ENCODE results near the gene PPIL4.
"Not testable (repeated sequence)": the region's sequence is repeated elsewhere in the genome, so short reads cannot be mapped to it uniquely, and the experiment has no call there.

PPIL4 gene

GRCh38 chr6:149483334-149483725 is 62.5 kb downstream of the PPIL4 start:
- DNase-seq = no peak

DNA sequence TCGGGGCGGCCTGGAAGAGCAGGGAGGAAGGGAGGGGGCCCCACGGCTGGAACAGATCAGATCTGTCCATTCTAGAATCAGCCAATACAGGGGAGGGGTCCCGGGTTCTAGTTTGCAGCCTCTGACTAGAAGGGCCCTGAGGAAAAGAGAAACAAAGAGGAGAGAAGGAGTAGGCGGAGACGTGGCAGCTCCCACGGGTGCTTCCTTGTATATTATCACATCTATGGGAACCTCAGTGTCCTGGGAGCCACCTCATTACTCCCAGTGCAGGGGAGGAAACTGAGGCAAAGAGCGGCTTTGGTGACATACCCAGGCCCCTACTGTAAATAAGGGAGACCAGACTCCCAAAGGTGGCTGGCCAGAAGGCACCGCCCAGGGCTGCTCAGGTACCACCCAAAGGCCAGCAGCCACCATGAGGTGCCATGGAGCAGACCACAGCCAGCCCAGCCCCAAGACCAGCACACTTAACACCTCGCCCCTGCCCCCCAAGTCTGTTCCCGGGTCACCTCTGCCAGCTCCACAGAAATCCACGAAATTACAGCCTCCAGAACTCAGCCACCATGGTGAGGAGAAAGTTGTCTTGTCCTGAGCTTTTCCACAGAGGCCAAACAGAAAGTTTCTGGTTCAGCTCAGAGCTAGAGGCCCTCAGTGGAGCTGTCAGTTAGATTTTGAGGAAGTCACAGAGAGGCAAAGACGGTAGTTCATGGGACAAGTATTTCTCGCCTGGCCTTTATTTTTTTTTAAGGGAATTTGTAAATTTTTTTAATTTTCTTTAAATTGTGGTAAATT is 63.1 kb downstream of the PPIL4 start:
- DNase-seq = no peak

DNA sequence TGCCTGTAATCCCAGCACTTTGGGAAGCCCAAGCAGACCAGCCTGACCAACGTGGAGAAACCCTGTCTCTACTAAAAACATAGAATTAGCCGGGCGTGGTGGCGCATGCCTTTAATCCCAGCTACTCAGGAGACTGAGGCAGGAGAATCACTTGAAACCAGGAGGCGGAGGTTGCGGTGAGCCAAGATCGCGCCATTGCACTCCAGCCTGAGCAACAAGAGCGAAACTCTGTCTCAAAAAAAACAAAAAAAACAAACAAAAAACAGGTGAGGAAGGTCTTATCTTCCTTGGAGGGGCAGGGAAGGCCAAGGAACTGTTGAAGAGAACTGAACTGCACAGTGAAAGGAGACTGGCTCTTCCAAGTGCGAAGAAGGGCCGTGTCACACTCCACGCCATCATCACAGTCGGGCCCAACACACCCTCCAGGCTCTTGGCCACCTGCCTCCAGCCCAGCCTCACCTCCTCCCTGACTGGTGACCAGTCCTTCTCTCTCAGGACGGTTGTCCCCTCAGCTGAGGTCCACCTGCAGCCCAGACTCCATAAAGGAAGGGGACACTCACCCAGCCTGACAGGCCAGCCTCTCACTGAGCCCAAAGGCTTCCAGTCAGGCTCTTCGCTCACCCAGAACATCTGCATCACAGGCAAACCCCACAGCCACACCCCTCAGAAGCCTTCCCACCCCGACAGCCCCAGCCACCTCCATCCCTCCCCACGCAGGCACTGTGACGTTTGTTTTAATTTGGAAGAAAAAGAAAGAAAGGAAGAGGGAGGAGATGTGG is 65.2 kb downstream of the PPIL4 start:
- DNase-seq = no peak

GRCh38 chr6:149478631-149479314 is 67.1 kb downstream of the PPIL4 start:
- no peak for DNase-seq

DNA sequence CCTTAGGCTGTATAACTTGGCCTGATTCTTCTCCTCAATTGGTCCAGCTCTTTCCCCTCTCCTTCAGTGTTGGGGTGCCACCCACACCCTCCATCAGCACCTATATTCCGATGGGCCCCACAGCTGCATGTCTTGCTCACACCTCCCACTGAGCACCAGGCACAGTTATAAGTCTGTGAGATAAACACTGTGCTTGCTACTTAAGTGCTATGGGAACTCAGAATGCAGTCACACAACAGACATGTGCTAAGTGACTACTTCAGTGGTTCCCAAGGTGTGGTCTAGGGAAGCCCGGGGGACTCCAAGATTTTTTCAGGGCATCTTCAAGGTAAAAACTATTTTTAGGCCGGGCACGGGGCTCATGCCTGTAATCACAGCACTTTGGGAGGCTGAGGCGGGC is 68.3 kb downstream of the PPIL4 start:
- no peak for DNase-seq

GRCh38 chr6:149476789-149477455 is 68.9 kb downstream of the PPIL4 start:
- DNase-seq = no peak

- DNase-seq = no peak
Observed at GRCh38 chr6:149474108-149474935, 71.5 kb downstream of the PPIL4 start.

- no peak for DNase-seq
Observed at GRCh38 chr6:149473080-149474052, 72.5 kb downstream of the PPIL4 start.

GRCh38 chr6:149472241-149472640 is 73.6 kb downstream of the PPIL4 start:
- no peak for DNase-seq

DNA sequence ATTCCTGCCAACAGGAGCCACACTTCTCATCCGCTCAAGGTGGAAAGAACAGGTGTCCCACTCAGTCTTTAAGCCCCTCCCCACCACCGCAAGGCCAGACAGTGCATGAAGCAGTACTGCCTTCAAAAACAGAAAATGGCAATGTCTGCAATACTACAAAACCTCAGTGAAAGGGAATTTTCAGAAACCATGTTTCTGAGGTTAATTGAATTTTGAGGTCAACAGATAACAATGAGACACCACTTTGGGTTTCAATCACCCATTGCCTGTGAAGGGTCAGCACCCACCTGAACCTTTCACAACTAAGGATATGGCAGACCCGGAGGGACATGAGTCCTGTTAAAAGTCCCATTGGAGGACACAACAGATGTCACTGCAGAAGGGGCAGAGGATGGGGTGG is 74.0 kb downstream of the PPIL4 start:
- DNase-seq = no peak

GRCh38 chr6:149470948-149471347 is 74.9 kb downstream of the PPIL4 start:
- no peak for DNase-seq

- no peak for DNase-seq
Observed at GRCh38 chr6:149468179-149468578, 77.7 kb downstream of the PPIL4 start.

DNA sequence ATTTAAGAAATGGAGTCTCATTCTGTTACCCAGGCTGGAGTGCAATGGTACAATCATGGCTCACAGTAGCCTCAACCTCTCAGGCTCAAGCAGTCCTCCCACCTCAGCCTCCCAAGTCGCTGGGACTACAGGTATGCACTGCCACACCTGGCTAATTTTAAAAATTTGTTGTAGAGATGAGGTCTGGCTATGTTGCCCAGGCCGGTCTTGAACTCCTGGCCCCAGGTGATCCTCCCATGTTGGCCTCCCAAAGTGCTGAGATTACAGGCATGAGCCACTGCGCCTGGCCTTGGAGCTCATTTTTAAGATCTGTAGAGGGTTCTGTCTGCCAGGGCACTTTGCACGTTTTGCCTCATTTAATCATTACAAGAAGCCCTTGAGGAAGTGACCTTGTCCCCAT is 78.6 kb downstream of the PPIL4 start:
- no peak for DNase-seq

GRCh38 chr6:149464411-149464810 is 81.4 kb downstream of the PPIL4 start:
- DNase-seq = no peak

- no peak for DNase-seq
Observed at GRCh38 chr6:149463781-149464180, 82.1 kb downstream of the PPIL4 start.

- DNase-seq = not testable (repeated sequence)
Observed at GRCh38 chr6:149462712-149463111, 83.1 kb downstream of the PPIL4 start.

GRCh38 chr6:149461670-149462069 is 84.2 kb downstream of the PPIL4 start:
- no peak for DNase-seq

- not testable (repeated sequence) for DNase-seq
Observed at GRCh38 chr6:149460249-149460648, 85.6 kb downstream of the PPIL4 start.

DNA sequence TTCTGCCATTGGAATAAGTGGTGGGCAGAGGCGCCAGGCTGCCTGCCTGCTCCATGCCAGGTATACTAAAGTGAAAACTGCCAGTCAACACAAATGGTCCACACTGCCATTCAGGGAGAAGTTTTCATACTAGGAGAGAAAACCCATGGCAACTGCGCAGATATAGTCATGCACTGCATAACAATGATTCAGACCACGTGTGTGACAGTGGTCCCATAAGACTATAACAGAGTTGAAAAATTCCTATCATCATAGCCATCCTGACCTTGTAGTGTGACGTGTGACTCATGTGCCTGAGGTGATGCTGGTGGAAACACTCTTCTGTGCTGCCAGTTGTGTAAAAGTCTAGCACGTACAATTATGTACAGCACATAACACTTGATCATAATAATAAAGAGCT is 86.1 kb downstream of the PPIL4 start:
- no peak for DNase-seq

DNA sequence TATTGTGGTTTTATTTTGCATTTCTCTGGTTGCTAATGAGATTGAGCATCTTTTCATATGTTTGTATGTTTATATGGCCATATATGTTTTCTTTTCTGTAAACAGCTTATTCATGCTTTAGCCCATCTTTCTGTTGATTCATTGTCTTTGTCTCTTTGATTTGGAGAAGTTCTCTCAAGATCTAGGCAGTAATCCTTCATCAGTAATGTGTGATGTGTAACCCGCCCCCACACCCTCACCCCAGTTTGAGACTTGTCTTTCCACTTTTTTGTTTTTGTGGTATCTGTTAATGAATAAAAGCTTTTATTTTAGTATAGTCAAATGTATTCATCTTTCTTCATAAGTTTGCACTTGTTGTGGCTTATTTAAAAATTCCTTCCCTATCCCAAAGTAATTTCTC is 87.0 kb downstream of the PPIL4 start:
- no peak for DNase-seq

- no peak for DNase-seq
Observed at GRCh38 chr6:149458196-149458595, 87.6 kb downstream of the PPIL4 start.
